Adrenal gland (tissue), 12 donors: ENCODE results near the gene TRIM36. TPM values are rescaled to one million over a fixed set of nuclear protein-coding genes. Genes with fewer than 3 reads are reported as not detected.

Experiments
- DNase-seq, 7 donors: peaks; one replicate each; pipeline ENCODE4 v3.0.0-alpha.2; 2019 to 2020
- H3K27ac ChIP-seq, 5 donors: fragments of 200-600 bp; sonication (generic) in 4 of 5; 1 replicate in 3 of 5; 2 replicates in 2 of 5; pipeline versions ENCODE4 v1.5.1 to v1.8.0; 2016 to 2020; ENCODE audit warnings: mild to moderate bottlenecking in 1 of 5
- H3K27me3 ChIP-seq: fragments of 200-600 bp; 2 replicates; pipeline ENCODE4 v1.8.0; 2021
- H3K36me3 ChIP-seq, 2 donors: fragments of 200-600 bp; replicated peaks in 1 of 2; 1 replicate in 1 of 2; 2 replicates in 1 of 2; pipeline versions ENCODE4 v1.5.1 to v1.8.0; 2018 to 2022
- H3K4me1 ChIP-seq, 2 donors: fragments of 200-600 bp; replicated peaks in 1 of 2; 1 replicate in 1 of 2; 2 replicates in 1 of 2; pipeline versions ENCODE4 v1.5.1 to v1.8.0; 2018 to 2021
- H3K4me3 ChIP-seq, 4 donors: fragments of 200-600 bp; sonication (generic) in 3 of 4; one replicate each; pipeline ENCODE4 v1.5.1; 2016 to 2018
- H3K9me3 ChIP-seq, 3 donors: fragments of 200-600 bp; sonication (generic) in 1 of 3; replicated peaks in 1 of 3; 1 replicate in 2 of 3; 2 replicates in 1 of 3; pipeline versions ENCODE4 v1.5.1 to v1.8.0; 2016 to 2021
- CTCF ChIP-seq, 6 experiments: fragments of 450-650 bp in 4 of 6; fragments of 200-600 bp in 2 of 6; sonication (generic) in 1 of 6; IDR thresholded peaks; 1 replicate in 5 of 6; 2 replicates in 1 of 6; pipeline versions ENCODE4 v1.5.1 to v1.8.0; 2016 to 2021; ENCODE audit warnings: antibody characterized with exemption in 6 of 6, mild to moderate bottlenecking in 2 of 6, moderate library complexity in 1 of 6
- POLR2A ChIP-seq, 2 donors: fragments of 450-650 bp; IDR thresholded peaks; one replicate each; pipeline ENCODE4 v1.6.1; 2017; ENCODE audit warnings: antibody characterized with exemption in 2 of 2, mild to moderate bottlenecking in 2 of 2, moderate library complexity in 1 of 2
- whole genome bisulfite sequencing, 4 donors: extraction: QIAGEN DNeasy Blood & Tissue Kit in 2 of 4; methylation state at CpG; one replicate each; pipeline versions ENCODE4 v1.1.5 to v1.1.7; 2013 to 2017; 5-methylcytosine and 5-hydroxymethylcytosine counted together
- intact Hi-C, 2 donors: fragments of 100-400 bp; cut with DNase I; formaldehyde crosslinking; loops; one replicate each; pipeline versions ENCODE4 v1.14.1 to v1.15.0; 2022 to 2023
- polyA plus RNA-seq, 3 donors: library from polyadenylated mRNA; stranded (reverse); fragments of 200-250 nt in 2 of 3; fragments of 350-450 nt in 1 of 3; fragmentation: Illumina TruSeq in 1 of 3; extraction: RNeasy Lipid Tissue Mini Kit (QIAGEN cat#74804) in 1 of 3; gene quantifications; one replicate each; pipeline ENCODE4 v1.2.3, GENCODE V29; 2013 to 2014
- total RNA-seq, 9 donors: library from RNA; depleted of rRNA in 4 of 9; stranded (reverse); fragments of >200 nt in 4 of 9; fragments of 120-200 nt in 1 of 9; fragmentation: NEBNext Ultra II Directional in 1 of 9; extraction: Animal tissue kit (Norgen Biotek cat#: 25700) in 1 of 9; gene quantifications; one replicate each; pipeline versions ENCODE4 v1.1.0 to v1.2.4, GENCODE V29; 2013 to 2023
- donor health status: healthy with polysubstance abuse.
- donor health status: Bipolar disorder and iron deficiency.
- donor health status: DM: yes; HTN: yes; CAD: no.
- donor health status: DM: no; HTN: no; CAD: no.
- donor health status: DM: no; HTN: no; CAD: no.
- donor health status: DM: yes; HTN: yes; CAD: no.

TRIM36 gene
- total and polyA plus RNA-seq, 12 donors, result 0.36 to 23.5 (median 2.8) TPM

GRCh38 chr5:115151208-115151805 is 18.4 kb downstream of the TRIM36 start:
- intact Hi-C loops, result no loop called here
- Histone ChIP-seq H3K36me3 (no peaks in the 10 kb centered on the region), H3K4me1 (no peaks in the 10 kb centered on the region), H3K9me3 (no peaks in the 10 kb centered on the region), H3K27ac (no peak overlapping the region), H3K4me3 (no peak overlapping the region), H3K27me3 (no peaks in the 10 kb centered on the region)
- 84 to 96% (median 90%) methylated on average over 5 to 6 of the region's 6 CpGs for WGBS, 4 donors
- no peak for TF ChIP-seq CTCF (IDR thresholded peaks at IDR 0.05)
- TF ChIP-seq POLR2A (IDR thresholded peaks at IDR 0.05), result no peak
- DNase-seq, result no peak

GRCh38 chr5:115150512-115150911 is 19.2 kb downstream of the TRIM36 start:
- WGBS, 4 donors, result 77 to 85% (median 84%) methylated on average over 5 of the region's 5 CpGs
- Histone ChIP-seq H3K4me3 (no peak overlapping the region), H3K4me1 (no peaks in the 10 kb centered on the region), H3K9me3 (no peaks in the 10 kb centered on the region), H3K36me3 (no peaks in the 10 kb centered on the region), H3K27ac (no peak overlapping the region), H3K27me3 (no peaks in the 10 kb centered on the region)
- TF ChIP-seq CTCF (IDR thresholded peaks at IDR 0.05) (no peak), POLR2A (IDR thresholded peaks at IDR 0.05) (no peak)
- no peak for DNase-seq
- intact Hi-C loops, result no loop called here

- TF ChIP-seq CTCF (IDR thresholded peaks at IDR 0.05), result no peak
- WGBS, 4 donors, result 84 to 90% (median 86%) methylated on average over 5 of the region's 5 CpGs
- H3K36me3 ChIP-seq, result no peaks in the 10 kb centered on the region
Observed at GRCh38 chr5:115147052-115147451, 22.7 kb downstream of the TRIM36 start.

GRCh38 chr5:115136294-115136693 is 33.4 kb downstream of the TRIM36 start:
- no peak for TF ChIP-seq POLR2A (IDR thresholded peaks at IDR 0.05)
- no peak for TF ChIP-seq CTCF (IDR thresholded peaks at IDR 0.05)
- intact Hi-C loops, result no loop called here
- 82 to 92% (median 90%) methylated on average over 2 of the region's 2 CpGs for WGBS, 4 donors
- no peak for DNase-seq
- Histone ChIP-seq H3K36me3 (no peaks in the 10 kb centered on the region), H3K4me1 (no peaks in the 10 kb centered on the region), H3K9me3 (no peaks in the 10 kb centered on the region), H3K4me3 (no peak overlapping the region), H3K27ac (no peak overlapping the region), H3K27me3 (no peaks in the 10 kb centered on the region)

More at GRCh38 chr5:115147052-115147451, 22.7 kb downstream of the TRIM36 start:
- no peak for DNase-seq
- intact Hi-C loops, result no loop called here
- Histone ChIP-seq H3K27ac (no peak overlapping the region), H3K4me1 (no peaks in the 10 kb centered on the region), H3K4me3 (no peak overlapping the region), H3K27me3 (no peaks in the 10 kb centered on the region), H3K9me3 (no peaks in the 10 kb centered on the region)
